Lower leg skin (tissue), 3 donors: ENCODE data around the gene ALDH1A2.

Experiments used
- CTCF ChIP-seq, 3 donors: fragments of 450-650 bp; IDR thresholded peaks; one replicate each; pipeline ENCODE4 v1.5.1; 2016; ENCODE audit warnings: antibody characterized with exemption in 3 of 3, mild to moderate bottlenecking in 3 of 3, moderate library complexity in 2 of 3
- POLR2A ChIP-seq, 2 donors: fragments of 450-650 bp; IDR thresholded peaks; one replicate each; pipeline ENCODE4 v1.6.1; 2016 to 2017; ENCODE audit warnings: antibody characterized with exemption in 2 of 2, mild to moderate bottlenecking in 1 of 2, moderate library complexity in 1 of 2

- no peak for TF ChIP-seq POLR2A (IDR thresholded peaks at IDR 0.05)
- TF ChIP-seq CTCF (IDR thresholded peaks at IDR 0.05) = no peak
Observed at GRCh38 chr15:58095415-58095814, 29.9 kb upstream of the ALDH1A2 start.
